Mucosa of rectum (tissue), 2 donors: ENCODE results near the gene LEFTY2.
"Not testable (repeated sequence)": the region's sequence is repeated elsewhere in the genome, so short reads cannot be mapped to it uniquely, and the experiment has no call there.

Experiments used
- H3K27ac ChIP-seq, 2 donors: one replicate each; pipeline ENCODE4 v1.7.0; 2013; ENCODE audit warnings: inconsistent platforms in 2 of 2, low read depth in 2 of 2, low read length in 2 of 2
- H3K27me3 ChIP-seq, 2 donors: one replicate each; pipeline ENCODE4 v1.7.0; 2013; ENCODE audit warnings: low read length in 2 of 2; ENCODE audit not compliant: control insufficient read depth in 2 of 2, insufficient read depth in 2 of 2
- H3K36me3 ChIP-seq, 2 donors: one replicate each; pipeline ENCODE4 v1.7.0; 2013; ENCODE audit warnings: low read length in 2 of 2; ENCODE audit not compliant: control insufficient read depth in 2 of 2, insufficient read depth in 2 of 2
- H3K4me1 ChIP-seq, 2 donors: one replicate each; pipeline ENCODE4 v1.7.0; 2013; ENCODE audit warnings: low read length in 2 of 2, mild to moderate bottlenecking in 1 of 2; ENCODE audit not compliant: control insufficient read depth in 2 of 2, insufficient read depth in 2 of 2
- H3K4me3 ChIP-seq, 2 donors: one replicate each; pipeline ENCODE4 v1.7.0; 2013; ENCODE audit warnings: low read length in 2 of 2
- H3K9ac ChIP-seq, 2 donors: one replicate each; pipeline ENCODE4 v1.7.0; 2013; ENCODE audit warnings: low read length in 2 of 2, low read depth in 1 of 2, mild to moderate bottlenecking in 1 of 2
- H3K9me3 ChIP-seq, 2 donors: one replicate each; pipeline ENCODE4 v1.7.0; 2013; ENCODE audit warnings: low read length in 2 of 2; ENCODE audit not compliant: control insufficient read depth in 2 of 2
- donor health status: healthy.
- donor health status: Normal muscosa, but diverticular disease.

LEFTY2 gene

GRCh38 chr1:225972344-225973152, 31.5 kb upstream of the LEFTY2 start:
- H3K4me1 ChIP-seq, result peaks cover 4 to 5% of the 10 kb centered on the region in 2 donors
- no peak overlapping the region for H3K4me3 ChIP-seq
- H3K9me3 ChIP-seq, result no peaks in the 10 kb centered on the region
- H3K9ac ChIP-seq, result no peak overlapping the region
- peak overlapping the region; percentile 65 to 67 for H3K27ac ChIP-seq
- no peaks in the 10 kb centered on the region for H3K27me3 ChIP-seq
- no peaks in the 10 kb centered on the region for H3K36me3 ChIP-seq

- not testable (repeated sequence) for H3K36me3 ChIP-seq, H3K27ac ChIP-seq, H3K4me3 ChIP-seq, H3K4me1 ChIP-seq, H3K9me3 ChIP-seq, H3K27me3 ChIP-seq, H3K9ac ChIP-seq
These were observed 29.7 kb upstream of the LEFTY2 start for GRCh38 chr1:225970592-225971157.

- H3K4me3 ChIP-seq, H3K36me3 ChIP-seq, H3K9ac ChIP-seq, H3K4me1 ChIP-seq, H3K9me3 ChIP-seq, H3K27ac ChIP-seq, H3K27me3 ChIP-seq: not testable (repeated sequence)
These were observed 28.7 kb upstream of the LEFTY2 start for GRCh38 chr1:225969751-225970150.

DNA sequence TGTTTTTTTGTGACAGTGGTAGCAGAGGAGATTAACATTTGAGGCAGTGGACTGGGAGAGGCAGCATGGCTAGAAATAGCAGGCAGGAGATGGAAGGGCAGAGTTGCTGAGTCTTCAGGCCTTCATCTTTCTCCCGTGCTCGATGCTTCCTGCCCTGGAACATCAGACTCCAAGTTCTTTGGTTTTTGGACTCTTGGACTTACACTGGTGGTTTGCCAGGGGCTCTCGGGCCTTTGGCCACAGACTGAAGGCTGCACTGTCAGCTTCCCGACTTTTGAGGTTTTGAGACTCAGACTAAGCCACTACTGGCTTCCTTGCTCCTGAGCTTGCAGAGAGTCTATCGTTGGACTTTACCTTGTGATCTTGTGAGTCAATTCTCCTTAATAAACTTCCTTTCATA, 24.2 kb upstream of the LEFTY2 start:
- Histone ChIP-seq H3K27ac (no peak overlapping the region), H3K4me3 (no peak overlapping the region), H3K36me3 (no peaks in the 10 kb centered on the region), H3K9ac (no peak overlapping the region), H3K27me3 (no peaks in the 10 kb centered on the region), H3K4me1 (no peaks in the 10 kb centered on the region), H3K9me3 (no peaks in the 10 kb centered on the region)

- Histone ChIP-seq H3K9me3 (no peaks in the 10 kb centered on the region), H3K27me3 (no peaks in the 10 kb centered on the region), H3K4me1 (no peaks in the 10 kb centered on the region), H3K36me3 (no peaks in the 10 kb centered on the region), H3K9ac (no peak overlapping the region), H3K4me3 (no peak overlapping the region), H3K27ac (no peak overlapping the region)
These were observed 22.9 kb upstream of the LEFTY2 start for GRCh38 chr1:225963735-225964530.

GRCh38 chr1:225962440-225962975, 21.5 kb upstream of the LEFTY2 start:
- Histone ChIP-seq H3K9ac (peak overlapping the region in 1 of 2 donors; percentile 16), H3K27me3 (no peaks in the 10 kb centered on the region), H3K4me3 (peak overlapping the region in 1 of 2 donors; percentile 17), H3K36me3 (no peaks in the 10 kb centered on the region), H3K9me3 (no peaks in the 10 kb centered on the region), H3K4me1 (no peaks in the 10 kb centered on the region), H3K27ac (no peak overlapping the region)

DNA sequence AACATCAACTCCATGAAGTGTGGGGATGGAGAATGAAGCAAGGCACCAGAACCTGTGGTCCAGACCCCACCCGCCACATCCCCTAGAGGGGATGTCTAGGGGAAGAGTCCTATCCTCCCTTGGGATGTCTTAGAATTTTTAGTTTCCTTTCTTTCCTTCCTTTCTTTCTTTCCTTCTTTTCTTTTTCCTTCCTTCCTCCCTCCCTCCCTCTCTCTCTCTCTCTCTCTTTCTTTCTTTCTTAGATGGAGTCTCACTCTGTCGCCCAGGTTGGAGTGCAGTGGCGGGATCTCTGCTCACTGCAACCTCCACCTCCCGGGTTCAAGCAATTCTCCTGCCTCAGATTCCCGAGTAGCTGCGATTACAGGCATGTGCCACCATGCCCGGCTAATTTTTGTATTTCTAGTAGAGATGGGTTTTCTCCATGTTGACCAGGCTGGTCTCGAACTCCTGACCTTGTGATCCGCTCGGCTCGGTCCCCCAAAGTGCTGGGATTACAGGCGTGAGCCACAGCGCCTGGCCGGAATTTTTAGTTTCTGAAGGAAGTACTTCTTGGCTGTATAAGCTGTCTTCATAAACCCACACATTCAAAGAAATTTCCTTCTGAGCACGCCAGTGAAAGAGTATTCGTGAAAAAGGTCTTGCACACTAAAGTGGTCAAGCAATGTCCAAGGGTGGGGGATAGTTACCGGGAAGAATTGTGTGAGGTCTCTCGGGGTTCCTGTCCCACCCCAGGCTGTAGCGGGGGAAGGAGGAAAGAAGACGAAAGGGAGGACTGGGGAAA, 20.8 kb upstream of the LEFTY2 start:
- Histone ChIP-seq H3K9ac (peak overlapping the region in 1 of 2 donors; percentile 16), H3K4me1 (no peaks in the 10 kb centered on the region), H3K27ac (no peak overlapping the region), H3K4me3 (peak overlapping the region in 1 of 2 donors; percentile 17), H3K9me3 (no peaks in the 10 kb centered on the region), H3K36me3 (no peaks in the 10 kb centered on the region), H3K27me3 (no peaks in the 10 kb centered on the region)

DNA sequence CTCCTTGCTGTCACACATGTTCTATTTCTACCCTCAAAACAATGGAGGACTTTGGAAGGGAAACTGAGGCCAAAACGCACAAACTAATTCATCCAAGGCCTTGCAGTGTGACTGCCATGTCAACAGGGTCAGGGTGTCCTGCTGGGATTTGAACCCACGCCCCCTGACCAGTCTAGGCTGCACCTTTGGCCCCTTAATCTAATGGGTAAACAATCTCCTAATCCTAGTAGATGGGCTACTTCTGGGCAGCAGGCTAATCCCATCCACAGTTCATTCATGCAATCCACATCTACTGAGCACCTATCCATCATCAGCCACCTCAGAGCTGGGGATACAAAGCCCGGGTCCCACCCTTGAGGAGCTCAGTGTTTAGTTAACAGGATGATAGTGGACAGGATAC, 17.0 kb upstream of the LEFTY2 start:
- Histone ChIP-seq H3K27me3 (no peaks in the 10 kb centered on the region), H3K4me3 (no peak overlapping the region), H3K9ac (no peak overlapping the region), H3K27ac (no peak overlapping the region), H3K9me3 (no peaks in the 10 kb centered on the region), H3K36me3 (no peaks in the 10 kb centered on the region), H3K4me1 (no peaks in the 10 kb centered on the region)

GRCh38 chr1:225954753-225955152, 13.7 kb upstream of the LEFTY2 start:
- Histone ChIP-seq H3K4me3 (no peak overlapping the region), H3K27ac (no peak overlapping the region), H3K27me3 (no peaks in the 10 kb centered on the region), H3K9me3 (no peaks in the 10 kb centered on the region), H3K4me1 (no peaks in the 10 kb centered on the region), H3K9ac (no peak overlapping the region), H3K36me3 (no peaks in the 10 kb centered on the region)
